Retinal pigment epithelial cell (primary cell): ENCODE results near the gene LRP5.

Experiments used
- DNase-seq: peaks from one replicate; pipeline ENCODE4 v3.0.0-alpha.2; 2010; ENCODE audit warnings: low read depth
- H3K4me3 ChIP-seq: 2 replicates; pipeline ENCODE4 v1.5.1; 2011; ENCODE audit warnings: mild to moderate bottlenecking, low read length, control low read depth, moderate library complexity
- TF ChIP-seq, protein P1 (sequence below): conservative IDR thresholded peaks from 2 replicates; pipeline ENCODE4 v1.5.1; 2011; ENCODE audit warnings: low read depth, low read length, control low read depth, inconsistent platforms

Gene LRP5

DNA sequence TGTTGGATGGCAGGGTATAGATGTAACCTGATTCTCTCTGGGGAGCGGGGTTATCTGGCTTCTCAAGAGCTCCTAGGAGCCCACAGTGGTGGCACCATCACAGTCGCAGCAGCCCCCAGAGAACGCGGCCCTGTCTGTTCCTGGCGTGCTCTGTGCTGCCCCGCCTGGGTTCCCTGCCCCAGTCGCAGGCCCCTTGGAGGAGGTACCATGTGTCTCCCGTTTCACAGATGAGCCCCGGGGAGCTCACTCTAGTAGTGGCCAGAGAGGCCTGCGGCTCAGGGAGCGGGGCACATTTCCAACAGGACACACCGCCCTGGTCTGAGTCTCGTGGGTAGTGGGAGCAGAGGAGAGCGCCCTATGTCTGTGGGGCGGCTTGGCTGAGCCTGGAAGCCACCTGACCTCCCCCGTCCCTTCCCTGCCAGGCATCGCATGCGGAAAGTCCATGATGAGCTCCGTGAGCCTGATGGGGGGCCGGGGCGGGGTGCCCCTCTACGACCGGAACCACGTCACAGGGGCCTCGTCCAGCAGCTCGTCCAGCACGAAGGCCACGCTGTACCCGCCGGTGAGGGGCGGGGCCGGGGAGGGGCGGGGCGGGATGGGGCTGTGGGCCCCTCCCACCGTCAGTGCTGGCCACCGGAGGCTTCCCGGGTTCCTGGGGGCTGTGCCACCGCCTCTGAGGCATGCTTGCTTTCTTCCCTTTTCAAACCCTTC is 127.1 kb downstream of the LRP5 start:
- no peak overlapping the region for H3K4me3 ChIP-seq
- DNase-seq: no peak
- TF ChIP-seq, protein P1, sequence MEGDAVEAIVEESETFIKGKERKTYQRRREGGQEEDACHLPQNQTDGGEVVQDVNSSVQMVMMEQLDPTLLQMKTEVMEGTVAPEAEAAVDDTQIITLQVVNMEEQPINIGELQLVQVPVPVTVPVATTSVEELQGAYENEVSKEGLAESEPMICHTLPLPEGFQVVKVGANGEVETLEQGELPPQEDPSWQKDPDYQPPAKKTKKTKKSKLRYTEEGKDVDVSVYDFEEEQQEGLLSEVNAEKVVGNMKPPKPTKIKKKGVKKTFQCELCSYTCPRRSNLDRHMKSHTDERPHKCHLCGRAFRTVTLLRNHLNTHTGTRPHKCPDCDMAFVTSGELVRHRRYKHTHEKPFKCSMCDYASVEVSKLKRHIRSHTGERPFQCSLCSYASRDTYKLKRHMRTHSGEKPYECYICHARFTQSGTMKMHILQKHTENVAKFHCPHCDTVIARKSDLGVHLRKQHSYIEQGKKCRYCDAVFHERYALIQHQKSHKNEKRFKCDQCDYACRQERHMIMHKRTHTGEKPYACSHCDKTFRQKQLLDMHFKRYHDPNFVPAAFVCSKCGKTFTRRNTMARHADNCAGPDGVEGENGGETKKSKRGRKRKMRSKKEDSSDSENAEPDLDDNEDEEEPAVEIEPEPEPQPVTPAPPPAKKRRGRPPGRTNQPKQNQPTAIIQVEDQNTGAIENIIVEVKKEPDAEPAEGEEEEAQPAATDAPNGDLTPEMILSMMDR: no peak

DNA sequence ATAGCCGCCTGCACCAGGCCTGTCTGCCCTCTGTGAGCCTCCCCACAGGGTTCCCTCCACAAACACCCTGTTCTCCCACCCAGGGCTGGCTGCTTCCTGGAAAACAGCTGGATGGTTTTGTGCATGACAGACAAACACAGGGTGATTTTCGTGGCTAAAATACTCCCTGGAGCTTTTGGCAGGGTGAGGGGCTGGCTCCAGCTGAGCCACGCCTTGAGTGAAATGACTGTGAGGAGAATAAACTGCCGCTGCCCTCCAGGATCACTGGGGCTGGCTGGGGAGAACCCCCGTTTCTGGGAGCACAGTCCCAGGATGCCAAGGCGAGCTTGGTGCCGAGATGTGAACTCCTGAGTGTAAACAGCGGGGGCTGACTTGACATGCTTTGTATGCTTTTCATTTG is 127.8 kb downstream of the LRP5 start:
- TF ChIP-seq, protein P1: no peak
- DNase-seq: no peak
- H3K4me3 ChIP-seq: no peak overlapping the region

DNA sequence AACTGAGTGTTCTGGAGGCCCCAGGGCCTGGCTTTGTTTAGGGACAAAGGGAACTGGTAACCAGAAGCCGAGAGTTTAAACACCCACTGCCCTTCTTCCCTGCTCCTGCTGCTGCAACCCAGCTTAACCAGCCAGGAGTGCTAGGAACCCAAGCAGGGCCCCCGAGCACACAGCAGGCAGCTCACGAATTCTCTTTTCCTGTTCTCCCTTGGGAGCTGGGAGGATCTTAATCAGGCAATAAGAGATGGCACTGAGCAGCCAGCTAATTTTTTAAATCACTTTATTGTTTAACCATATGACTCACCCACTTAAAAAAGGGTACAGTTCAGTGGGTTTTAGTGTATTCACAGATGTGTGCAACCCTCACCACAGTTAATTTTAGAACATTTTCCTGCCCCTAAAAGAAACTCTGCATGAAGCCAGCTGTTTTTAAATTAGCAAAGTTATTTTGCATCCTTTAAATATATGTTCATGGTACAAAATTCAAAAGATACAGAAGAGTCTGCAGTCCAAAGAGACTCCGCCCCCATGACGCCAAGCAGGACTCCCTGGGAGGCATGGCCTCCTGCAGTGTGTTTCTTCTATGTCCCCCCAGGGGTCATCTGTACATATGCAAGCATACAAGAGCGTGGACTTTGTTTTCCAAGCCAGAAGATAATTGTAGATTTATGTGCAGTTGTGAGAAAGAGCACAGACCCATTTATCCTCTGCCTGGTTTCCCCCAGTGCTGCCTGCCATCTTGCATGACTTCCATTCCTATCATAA is 129.3 kb downstream of the LRP5 start:
- no peak overlapping the region for H3K4me3 ChIP-seq
- TF ChIP-seq, protein P1: no peak
- DNase-seq: no peak

DNA sequence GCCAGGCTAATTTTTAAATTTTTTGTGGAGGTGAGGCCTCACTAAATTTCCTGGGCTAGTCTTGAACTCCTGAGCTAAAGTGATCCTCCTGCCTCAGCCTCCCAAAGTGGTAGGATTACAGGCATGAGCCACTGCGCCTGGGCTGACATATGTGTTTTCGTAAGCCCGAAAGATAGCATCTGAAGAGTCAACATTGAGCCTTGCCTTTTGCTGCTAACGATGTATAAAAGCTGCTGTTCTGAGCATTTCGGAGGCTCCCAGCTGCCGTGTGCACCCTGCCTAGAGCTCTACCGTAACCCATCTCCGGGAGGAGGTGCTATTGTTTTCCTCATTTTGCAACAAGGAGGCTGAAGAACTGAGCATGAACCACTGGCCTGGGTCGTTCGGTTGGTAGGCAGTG is 130.0 kb downstream of the LRP5 start:
- no peak for DNase-seq
- H3K4me3 ChIP-seq: no peak overlapping the region
- TF ChIP-seq, protein P1: no peak

DNA sequence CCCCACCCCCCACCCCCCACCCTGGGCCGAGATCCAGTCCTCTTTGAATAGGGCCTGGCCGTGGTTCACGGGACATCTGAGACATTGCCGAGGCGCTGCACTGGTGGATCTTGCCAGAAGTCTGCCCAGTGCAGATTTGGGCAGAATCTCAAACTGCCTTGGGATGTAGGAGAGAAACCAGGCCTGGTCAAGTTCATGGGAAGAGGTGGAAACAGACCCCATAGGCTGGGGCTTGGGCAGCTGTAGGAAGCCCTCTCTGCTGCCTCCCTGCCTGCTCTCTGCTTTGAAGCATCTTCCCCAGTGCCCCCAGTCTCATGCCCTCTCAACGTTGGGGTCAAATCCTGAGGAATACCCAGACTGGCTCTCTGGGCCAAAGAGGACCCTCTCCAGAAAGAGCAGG is 132.2 kb downstream of the LRP5 start:
- TF ChIP-seq, protein P1: no peak
- DNase-seq: no peak

DNA sequence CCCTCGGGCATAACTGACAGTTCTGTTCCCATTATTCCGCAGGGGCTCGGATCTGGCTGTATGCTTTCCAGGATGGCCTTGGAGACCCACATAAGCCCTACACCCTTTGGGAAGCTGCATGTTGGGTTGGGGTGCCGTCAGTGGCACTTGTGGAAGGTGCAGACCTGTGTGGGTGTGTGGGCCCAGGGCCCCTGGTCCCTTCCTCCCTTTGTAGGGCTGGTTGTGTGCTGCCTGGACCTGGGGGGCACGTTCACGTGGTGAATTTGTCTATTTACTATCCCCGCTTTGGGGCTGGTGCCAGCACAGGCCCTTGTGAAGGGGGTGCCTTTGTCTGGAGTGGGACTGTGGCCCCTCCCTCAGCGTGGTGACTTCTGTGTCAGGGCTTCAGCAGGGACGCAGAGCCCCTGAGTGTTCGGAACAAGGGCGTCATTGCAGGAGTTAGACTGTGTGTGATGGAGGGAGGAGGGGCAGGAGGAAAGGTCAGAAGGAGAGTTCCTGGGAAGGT is 133.2 kb downstream of the LRP5 start:
- no peak for DNase-seq
- H3K4me3 ChIP-seq: no peak overlapping the region
- TF ChIP-seq, protein P1: no peak

More for the DNA sequence above, 132.2 kb downstream of the LRP5 start:
- no peak overlapping the region for H3K4me3 ChIP-seq
